ENCODE data around the gene ISLR. TPM values are rescaled to one million over a fixed set of nuclear protein-coding genes. Genes with fewer than 3 reads are reported as not detected.

Gene ISLR
- total RNA-seq, 1 donor from 2014 or later, result not detected

DNA sequence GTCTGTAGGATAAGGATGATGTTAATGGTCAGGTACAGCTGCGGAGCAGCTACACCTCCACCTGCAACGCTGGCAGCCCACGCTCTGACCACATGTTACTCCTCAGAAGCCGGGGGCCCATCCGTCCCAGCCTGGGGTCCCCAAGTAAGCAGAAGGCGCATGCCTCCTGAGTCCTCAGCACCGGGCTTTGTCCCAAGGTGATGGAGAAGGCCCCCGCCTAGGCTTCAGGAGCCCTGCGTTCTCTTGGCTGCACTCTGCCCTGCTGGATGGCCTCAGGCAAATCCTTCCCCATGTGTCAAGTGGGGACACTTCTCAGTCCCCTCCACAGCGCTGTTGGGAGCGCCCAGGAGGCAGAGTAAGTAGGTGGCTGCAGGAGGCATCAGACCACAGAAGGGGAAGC is 14.7 kb downstream of the ISLR start:
- DNase-seq (ENCODE audit: low read depth), result no peak
- TF ChIP-seq, protein P1, sequence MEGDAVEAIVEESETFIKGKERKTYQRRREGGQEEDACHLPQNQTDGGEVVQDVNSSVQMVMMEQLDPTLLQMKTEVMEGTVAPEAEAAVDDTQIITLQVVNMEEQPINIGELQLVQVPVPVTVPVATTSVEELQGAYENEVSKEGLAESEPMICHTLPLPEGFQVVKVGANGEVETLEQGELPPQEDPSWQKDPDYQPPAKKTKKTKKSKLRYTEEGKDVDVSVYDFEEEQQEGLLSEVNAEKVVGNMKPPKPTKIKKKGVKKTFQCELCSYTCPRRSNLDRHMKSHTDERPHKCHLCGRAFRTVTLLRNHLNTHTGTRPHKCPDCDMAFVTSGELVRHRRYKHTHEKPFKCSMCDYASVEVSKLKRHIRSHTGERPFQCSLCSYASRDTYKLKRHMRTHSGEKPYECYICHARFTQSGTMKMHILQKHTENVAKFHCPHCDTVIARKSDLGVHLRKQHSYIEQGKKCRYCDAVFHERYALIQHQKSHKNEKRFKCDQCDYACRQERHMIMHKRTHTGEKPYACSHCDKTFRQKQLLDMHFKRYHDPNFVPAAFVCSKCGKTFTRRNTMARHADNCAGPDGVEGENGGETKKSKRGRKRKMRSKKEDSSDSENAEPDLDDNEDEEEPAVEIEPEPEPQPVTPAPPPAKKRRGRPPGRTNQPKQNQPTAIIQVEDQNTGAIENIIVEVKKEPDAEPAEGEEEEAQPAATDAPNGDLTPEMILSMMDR (conservative IDR thresholded peaks at IDR 0.05; ENCODE audit: low read depth, low read length), result no peak
- no peak overlapping the region for H3K4me3 ChIP-seq (ENCODE audit: low read depth, low read length)

DNA sequence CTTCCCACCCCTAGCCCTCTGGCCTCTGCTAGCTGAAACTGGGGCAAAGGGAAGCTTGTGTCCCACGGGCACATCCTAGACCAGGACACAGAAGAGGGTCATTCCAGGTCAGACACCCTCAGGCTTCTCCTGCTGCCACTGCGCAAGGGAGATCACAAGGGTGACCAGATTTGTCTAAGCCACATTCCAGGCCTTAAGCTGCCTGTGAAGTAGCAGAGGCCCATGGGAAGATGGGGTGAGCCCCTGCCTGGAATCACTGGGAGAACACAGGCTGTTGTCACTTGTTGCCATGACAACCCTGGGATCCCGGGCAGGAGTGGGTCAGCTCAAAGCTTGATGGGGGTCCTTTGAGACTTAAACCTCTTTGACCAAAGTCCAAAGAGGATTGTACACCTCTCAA is 18.3 kb downstream of the ISLR start:
- no peak overlapping the region for H3K4me3 ChIP-seq (ENCODE audit: low read depth, low read length)
- TF ChIP-seq, protein P1 (conservative IDR thresholded peaks at IDR 0.05; ENCODE audit: low read depth, low read length), result no peak
- DNase-seq (ENCODE audit: low read depth), result no peak

DNA sequence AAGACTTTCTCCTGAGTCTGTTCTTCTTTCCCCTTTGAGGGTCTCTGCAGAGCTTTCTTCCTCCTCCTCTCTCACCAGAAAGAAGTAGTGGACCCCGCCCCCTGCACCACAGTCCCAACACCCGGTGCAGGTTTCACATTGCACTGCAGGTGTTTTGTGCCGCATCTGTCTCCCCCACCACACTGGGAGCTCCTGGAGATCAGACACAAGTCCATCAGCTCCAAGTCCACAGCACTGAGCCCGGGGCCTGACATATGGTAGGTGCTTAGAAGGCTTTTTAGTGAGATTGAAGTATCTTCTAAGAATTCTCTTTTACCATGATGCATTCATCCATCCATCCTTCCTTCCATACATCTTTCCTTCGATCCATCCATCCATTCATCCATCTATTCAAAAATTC is 19.2 kb downstream of the ISLR start:
- TF ChIP-seq, protein P1 (conservative IDR thresholded peaks at IDR 0.05; ENCODE audit: low read depth, low read length), result no peak
- no peak for DNase-seq (ENCODE audit: low read depth)
- H3K4me3 ChIP-seq (ENCODE audit: low read depth, low read length), result no peak overlapping the region

DNA sequence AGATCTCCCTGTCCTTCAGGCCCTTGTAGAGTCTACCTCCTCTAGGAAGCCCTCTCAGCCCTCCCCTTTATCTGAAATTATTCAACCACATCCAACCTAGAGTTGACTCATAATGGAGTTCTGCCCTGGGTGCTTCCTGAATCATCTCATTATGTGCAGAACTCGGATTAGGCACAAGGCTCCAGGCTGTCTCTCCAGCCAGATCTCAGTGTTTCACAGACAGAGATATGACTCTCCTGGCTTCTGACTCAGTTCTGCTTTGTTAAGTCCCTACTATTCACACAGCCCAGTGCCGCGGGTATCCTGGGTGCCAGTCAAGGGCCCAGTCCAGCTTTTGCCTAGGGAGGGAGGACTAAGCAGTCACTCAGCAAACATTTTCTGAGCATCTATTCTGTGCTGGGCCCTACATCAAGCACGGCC is 19.8 kb downstream of the ISLR start:
- TF ChIP-seq, protein P1 (conservative IDR thresholded peaks at IDR 0.05; ENCODE audit: low read depth, low read length), result no peak
- DNase-seq (ENCODE audit: low read depth), result peak; percentile 88
- no peak overlapping the region for H3K4me3 ChIP-seq (ENCODE audit: low read depth, low read length)

DNA sequence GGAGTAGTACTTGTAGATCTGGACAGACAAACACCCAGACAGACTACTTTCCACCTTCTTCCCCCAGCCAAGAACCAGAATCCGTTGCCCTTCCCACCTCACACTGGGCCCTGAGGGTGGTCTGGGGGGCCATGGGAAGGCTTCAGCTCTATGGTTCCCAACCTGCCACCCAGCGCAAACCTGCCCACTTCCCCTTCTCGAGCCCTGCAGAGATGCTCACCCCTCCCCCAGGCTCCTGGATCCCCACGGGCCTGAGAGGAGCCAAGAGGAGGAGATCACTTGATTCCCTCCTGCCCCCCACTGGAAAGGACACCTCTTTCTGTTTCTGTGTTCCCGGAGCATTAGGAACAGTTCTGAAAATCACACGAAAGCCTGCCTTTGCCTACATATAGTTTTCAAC is 20.4 kb downstream of the ISLR start:
- TF ChIP-seq, protein P1 (conservative IDR thresholded peaks at IDR 0.05; ENCODE audit: low read depth, low read length), result no peak
- DNase-seq (ENCODE audit: low read depth), result no peak
- H3K4me3 ChIP-seq (ENCODE audit: low read depth, low read length), result no peak overlapping the region

DNA sequence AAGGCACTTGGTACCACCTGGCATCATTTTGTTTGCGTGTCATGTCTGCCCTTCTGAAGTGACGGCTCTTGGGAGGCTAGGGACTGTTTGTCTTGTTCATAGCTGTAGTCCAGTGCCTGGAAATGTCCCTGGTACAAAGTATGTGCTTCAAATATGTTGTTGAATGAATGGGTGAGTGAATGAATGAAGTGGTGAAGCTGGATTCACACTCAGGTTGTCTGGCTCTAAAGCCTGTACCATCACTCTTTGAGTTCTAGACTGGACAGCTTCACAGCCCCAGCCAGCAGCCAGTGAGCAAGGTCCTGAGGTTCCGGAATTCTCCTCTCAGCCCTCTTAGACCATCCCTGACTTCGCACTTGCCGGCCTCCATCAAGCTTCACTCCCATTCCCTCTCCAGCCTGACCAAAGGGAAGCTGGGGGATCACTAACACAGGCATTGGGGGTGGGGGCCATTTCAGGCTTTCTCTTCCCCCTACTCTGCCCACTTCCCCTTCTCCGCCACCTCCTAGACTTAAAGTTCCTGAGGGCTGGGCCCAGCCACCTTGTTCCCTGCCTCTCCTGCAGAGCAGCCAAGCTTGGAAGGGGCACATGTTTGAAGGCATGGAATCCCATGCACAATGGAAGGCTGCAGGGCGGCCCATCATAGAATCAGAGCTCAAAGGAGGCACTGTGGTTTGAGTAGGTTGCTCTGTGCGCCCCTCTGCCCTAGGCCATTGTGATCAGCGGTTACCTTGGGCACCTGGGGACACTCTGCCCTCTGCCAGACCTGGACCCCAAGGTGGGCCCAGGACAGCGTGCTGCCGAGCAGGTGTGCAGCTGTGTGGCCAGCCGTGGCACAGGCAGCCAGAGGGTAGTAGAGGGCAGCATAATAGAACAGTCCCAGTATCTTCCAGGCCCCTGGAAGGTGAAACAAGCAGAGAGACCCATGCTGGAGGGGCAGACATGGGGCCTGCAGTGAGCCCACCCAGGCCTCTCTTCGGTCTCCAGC is 21.4 kb downstream of the ISLR start:
- TF ChIP-seq, protein P1 (conservative IDR thresholded peaks at IDR 0.05; ENCODE audit: low read depth, low read length), result no peak
- H3K4me3 ChIP-seq (ENCODE audit: low read depth, low read length), result no peak overlapping the region
- no peak for DNase-seq (ENCODE audit: low read depth)

All from epithelial cell of proximal tubule (primary cell).